ENCODE measurements around the gene LRRC15. TPM values are rescaled to one million over a fixed set of nuclear protein-coding genes. Genes with fewer than 3 reads are reported as not detected.

The LRRC15 gene
- total RNA-seq, 1 experiment from 2014 or later, result not detected

GRCh38 chr3:194387276-194387675 is 17.7 kb upstream of the LRRC15 start:
- TF ChIP-seq EZH2 (IDR thresholded peaks at IDR 0.05; ENCODE audit: low read depth) (no peak), CTCF (conservative IDR thresholded peaks at IDR 0.05) (no peak)
- BruUV-seq (replicated peaks), result no TSS peak
- H3K27me3 ChIP-seq (ENCODE audit: insufficient read depth, low read depth), result peaks cover 31% of the 10 kb centered on the region; the same call in 1 of the 2 replicates
- H3K79me2 ChIP-seq (ENCODE audit: low read depth), result no peaks in the 10 kb centered on the region
- no peaks in the 10 kb centered on the region for H3K4me1 ChIP-seq (replicated peaks; ENCODE audit: insufficient read depth)
- ChIA-PET CTCF (interaction anchor here (1.1 kb wide), 1 partner anchor 43 kb away, joined by 3 read pairs; no protein-coding TSS in a partner anchor), POLR2A (ENCODE audit: unreplicated experiment) (interaction anchor here (0.7 kb wide), 1 partner anchor 13 kb away, joined by 3 read pairs; no protein-coding TSS in a partner anchor)
- intact Hi-C loops (cut with micrococcal nuclease; ENCODE audit: unreplicated experiment), result no loop called here
- DNase-seq, result no peak
- H2AFZ ChIP-seq, result no peak overlapping the region
- H4K20me1 ChIP-seq (ENCODE audit: insufficient read depth), result no peaks in the 10 kb centered on the region
- H3K36me3 ChIP-seq (ENCODE audit: low read depth), result no peaks in the 10 kb centered on the region
- no peak overlapping the region for H3K4me3 ChIP-seq
- H3K27ac ChIP-seq, result no peak overlapping the region
- peaks cover 10% of the 10 kb centered on the region; the same call in 1 of the 2 replicates for H3K9me3 ChIP-seq (ENCODE audit: insufficient read depth, low read depth)
- no peaks in the 10 kb centered on the region for H3F3A ChIP-seq (ENCODE audit: insufficient read depth, low read depth)
- H3K9me2 ChIP-seq (ENCODE audit: insufficient read depth), result no peaks in the 10 kb centered on the region
- H3K4me2 ChIP-seq, result no peak overlapping the region

- Histone ChIP-seq H3K27ac (no peak overlapping the region), H3K4me1 (replicated peaks; ENCODE audit: insufficient read depth) (no peaks in the 10 kb centered on the region), H3K4me3 (no peak overlapping the region), H3K4me2 (no peak overlapping the region), H4K20me1 (ENCODE audit: insufficient read depth) (no peaks in the 10 kb centered on the region), H3K27me3 (ENCODE audit: insufficient read depth, low read depth) (peaks cover 31% of the 10 kb centered on the region; the same call in 1 of the 2 replicates), H2AFZ (no peak overlapping the region), H3K36me3 (ENCODE audit: low read depth) (no peaks in the 10 kb centered on the region), H3K79me2 (ENCODE audit: low read depth) (no peaks in the 10 kb centered on the region), H3F3A (ENCODE audit: insufficient read depth, low read depth) (no peaks in the 10 kb centered on the region), H3K9me2 (ENCODE audit: insufficient read depth) (no peaks in the 10 kb centered on the region), H3K9me3 (ENCODE audit: insufficient read depth, low read depth) (peaks cover 10% of the 10 kb centered on the region; the same call in 1 of the 2 replicates)
- POLR2A ChIA-PET (ENCODE audit: unreplicated experiment), result interaction anchor here (0.7 kb wide), 1 partner anchor 13 kb away, joined by 3 read pairs; no protein-coding TSS in a partner anchor
- no peak for DNase-seq
- CTCF ChIA-PET, result no interaction called here
- intact Hi-C loops (cut with micrococcal nuclease; ENCODE audit: unreplicated experiment), result no loop called here
- TF ChIP-seq CTCF (conservative IDR thresholded peaks at IDR 0.05), result no peak
- no TSS peak for BruUV-seq (replicated peaks)
Measured at GRCh38 chr3:194386648-194387047, 17.1 kb upstream of the LRRC15 start.

GRCh38 chr3:194386066-194386465 is 16.5 kb upstream of the LRRC15 start:
- no peak for DNase-seq
- H3K9me2 ChIP-seq (ENCODE audit: insufficient read depth), result no peaks in the 10 kb centered on the region
- no peaks in the 10 kb centered on the region for H3K79me2 ChIP-seq (ENCODE audit: low read depth)
- CTCF ChIA-PET, result no interaction called here
- intact Hi-C loops (cut with micrococcal nuclease; ENCODE audit: unreplicated experiment), result no loop called here
- POLR2A ChIA-PET (ENCODE audit: unreplicated experiment), result no interaction called here
- H3K4me3 ChIP-seq, result no peak overlapping the region
- no TSS peak for BruUV-seq (replicated peaks)
- TF ChIP-seq EZH2 (IDR thresholded peaks at IDR 0.05; ENCODE audit: low read depth) (no peak), CTCF (conservative IDR thresholded peaks at IDR 0.05) (no peak)
- no peaks in the 10 kb centered on the region for H4K20me1 ChIP-seq (ENCODE audit: insufficient read depth)
- no peaks in the 10 kb centered on the region for H3K36me3 ChIP-seq (ENCODE audit: low read depth)
- no peaks in the 10 kb centered on the region for H3F3A ChIP-seq (ENCODE audit: insufficient read depth, low read depth)
- no peak overlapping the region for H3K27ac ChIP-seq
- H3K27me3 ChIP-seq (ENCODE audit: insufficient read depth, low read depth), result peaks cover 27% of the 10 kb centered on the region; the same call in 1 of the 2 replicates
- H3K4me1 ChIP-seq (replicated peaks; ENCODE audit: insufficient read depth), result no peaks in the 10 kb centered on the region
- no peak overlapping the region for H2AFZ ChIP-seq
- peaks cover 10% of the 10 kb centered on the region; the same call in 1 of the 2 replicates for H3K9me3 ChIP-seq (ENCODE audit: insufficient read depth, low read depth)
- no peak overlapping the region for H3K4me2 ChIP-seq

Data from PC-9 (cell line).